GM19467 (cell line): Measurements from ENCODE around the gene GABRG3.

Experiments
- ATAC-seq: cut with Tn5 transposase; IDR thresholded peaks from one replicate; pipeline ENCODE4 v1.9.1; 2021; ENCODE audit warnings: mild to moderate bottlenecking, moderate library complexity; ENCODE audit not compliant: unreplicated experiment

Gene GABRG3

GRCh38 chr15:27456807-27457206 is 485.8 kb downstream of the GABRG3 start:
- ATAC-seq, result no peak

DNA sequence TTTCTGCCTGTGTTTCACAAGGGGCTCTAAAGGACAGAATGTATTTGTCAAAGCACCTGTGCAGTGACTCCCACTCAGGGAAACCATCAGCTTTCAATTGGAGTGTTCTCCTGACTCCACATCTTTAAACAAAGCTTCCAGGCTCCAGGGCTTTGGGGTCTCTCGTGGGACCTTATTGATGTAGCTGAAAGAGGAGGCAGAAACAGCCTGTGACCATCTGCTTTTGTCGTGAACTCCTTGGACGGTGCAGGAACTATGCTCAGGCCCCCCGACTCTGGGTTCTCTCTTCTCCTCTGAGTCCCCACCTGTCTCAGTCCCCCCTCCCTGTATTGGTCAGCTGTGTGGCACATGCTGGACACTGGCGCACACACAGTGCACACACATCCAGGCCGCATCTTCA is 486.8 kb downstream of the GABRG3 start:
- no peak for ATAC-seq

GRCh38 chr15:27458345-27459084 is 487.5 kb downstream of the GABRG3 start:
- ATAC-seq, result no peak

GRCh38 chr15:27459836-27460235 is 488.9 kb downstream of the GABRG3 start:
- ATAC-seq, result no peak

DNA sequence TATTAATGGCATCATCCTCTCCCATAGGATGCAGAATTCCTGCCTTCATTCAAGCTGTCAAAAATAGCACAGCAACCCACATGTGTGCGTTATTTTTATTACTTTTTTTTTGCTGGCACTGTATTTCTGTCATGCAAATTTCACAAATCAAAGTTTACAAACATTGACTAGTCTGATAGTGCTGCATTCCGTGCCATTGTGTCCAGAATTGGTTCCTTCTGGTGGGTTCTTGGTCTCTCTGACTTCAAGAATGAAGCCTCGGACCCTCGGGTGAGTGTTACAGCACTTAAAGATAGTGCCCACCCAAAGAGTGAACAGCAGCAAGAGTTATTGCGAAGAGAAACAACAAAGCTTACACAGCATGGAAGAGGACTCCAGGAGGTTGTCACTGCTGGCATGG is 490.2 kb downstream of the GABRG3 start:
- ATAC-seq, result no peak

DNA sequence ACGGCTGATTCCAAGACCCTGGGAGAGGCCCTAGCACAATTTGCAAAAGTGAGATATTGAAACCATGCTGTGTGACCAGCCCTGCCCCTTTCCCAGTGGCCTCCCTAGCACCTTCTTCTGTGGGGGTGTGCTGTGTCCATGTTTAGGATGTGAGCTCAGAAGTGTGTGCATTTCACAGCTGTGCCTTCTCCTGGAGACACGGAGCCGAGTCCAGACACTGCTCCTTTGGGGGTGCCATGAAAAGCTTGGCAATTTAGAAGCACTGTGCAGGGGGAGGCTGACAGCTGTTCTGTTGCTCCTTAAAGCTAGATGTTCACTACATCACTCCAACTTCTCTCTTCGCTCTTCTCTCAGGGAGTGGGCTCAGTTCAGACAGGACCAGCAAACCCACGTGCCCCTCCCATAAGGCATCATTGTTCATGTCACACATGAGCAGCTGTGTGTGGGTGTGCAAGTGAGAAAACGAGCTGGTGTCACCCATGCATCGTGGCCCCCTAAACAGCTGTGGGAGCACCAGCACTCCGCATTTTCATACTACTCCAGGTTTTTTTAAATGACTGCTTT is 492.6 kb downstream of the GABRG3 start:
- no peak for ATAC-seq

- ATAC-seq, result no peak
Measured at GRCh38 chr15:27464941-27465612, 494.1 kb downstream of the GABRG3 start.

DNA sequence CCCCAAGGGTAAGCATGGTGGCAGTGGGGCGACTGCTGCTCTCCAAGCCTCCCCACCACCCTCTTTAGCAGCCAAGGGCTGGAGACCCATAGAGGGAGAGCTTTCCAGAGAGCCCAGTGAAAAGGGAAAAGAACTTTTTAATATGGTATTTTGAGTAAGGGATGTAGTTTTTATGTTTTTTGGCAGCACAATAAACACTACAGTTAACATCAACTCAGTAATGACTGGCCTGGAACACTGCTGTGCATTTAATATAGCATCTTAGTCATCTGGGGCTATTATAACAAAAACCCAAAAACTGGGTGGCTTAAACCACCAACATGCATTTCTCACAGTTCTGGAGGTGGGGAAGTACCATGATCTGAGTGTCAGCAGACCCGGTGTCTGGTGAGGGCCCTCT is 495.8 kb downstream of the GABRG3 start:
- ATAC-seq, result no peak

- no peak for ATAC-seq
Measured at GRCh38 chr15:27468151-27468591, 497.2 kb downstream of the GABRG3 start.

DNA sequence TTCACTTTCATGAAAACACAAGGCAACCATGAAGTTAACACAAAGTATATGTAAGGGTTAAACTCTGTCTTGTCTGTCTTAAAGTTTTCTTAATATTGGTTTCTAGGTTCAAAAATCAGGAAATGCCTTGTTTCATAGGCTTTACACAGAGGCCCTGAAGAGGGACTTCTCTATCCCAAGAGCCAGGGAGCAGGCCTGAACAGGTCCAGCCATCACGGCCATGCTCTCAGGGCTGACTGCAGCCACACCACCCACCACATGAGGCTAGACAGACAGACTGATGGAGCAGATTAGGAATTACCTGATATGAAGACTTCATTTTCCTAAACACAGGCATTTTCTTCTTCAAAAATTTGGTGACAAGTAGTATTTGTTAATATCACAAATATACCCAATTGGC is 502.9 kb downstream of the GABRG3 start:
- ATAC-seq, result no peak

DNA sequence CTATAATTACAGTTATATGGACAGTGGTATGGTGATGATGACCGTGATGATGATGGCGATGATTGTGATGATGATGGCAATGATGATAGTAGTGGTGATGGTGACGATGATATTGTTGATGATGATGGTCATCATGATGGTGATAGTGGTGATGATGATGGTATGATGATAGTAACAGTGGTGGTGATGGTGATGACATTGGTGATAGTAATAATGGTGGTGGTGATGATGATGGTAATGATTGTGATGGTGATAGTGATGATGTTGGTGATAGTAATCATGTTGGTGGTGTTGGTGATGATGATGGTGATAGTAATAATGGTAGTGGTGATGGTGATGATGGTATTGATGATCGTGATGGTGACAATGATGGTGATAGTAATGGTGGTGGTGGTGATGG is 504.4 kb downstream of the GABRG3 start:
- ATAC-seq, result no peak

- no peak for ATAC-seq
Measured at GRCh38 chr15:27479296-27480140, 508.5 kb downstream of the GABRG3 start.

- no peak for ATAC-seq
Measured at GRCh38 chr15:27480141-27480530, 509.2 kb downstream of the GABRG3 start.

GRCh38 chr15:27480642-27481041 is 509.7 kb downstream of the GABRG3 start:
- no peak for ATAC-seq

DNA sequence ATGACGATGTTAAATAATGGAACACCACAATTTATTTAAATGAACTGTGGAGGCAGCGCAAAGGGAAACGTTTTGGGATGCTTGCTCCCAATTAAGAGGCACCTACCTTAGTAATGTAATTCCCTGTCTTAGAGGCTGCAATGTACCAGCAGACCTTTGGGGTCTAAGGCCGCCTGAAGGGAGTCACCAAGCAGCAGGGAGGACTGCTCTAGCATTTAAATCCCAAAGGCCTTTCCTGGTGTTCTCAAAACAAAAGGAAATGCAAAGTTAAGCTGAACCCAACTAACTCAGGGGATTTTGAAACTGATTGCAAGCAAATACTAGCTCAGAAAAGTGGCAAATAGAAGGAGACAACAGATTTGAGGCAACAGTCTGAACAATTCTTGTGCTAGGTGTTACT is 510.8 kb downstream of the GABRG3 start:
- no peak for ATAC-seq

- ATAC-seq, result no peak
Measured at GRCh38 chr15:27482287-27482686, 511.3 kb downstream of the GABRG3 start.

DNA sequence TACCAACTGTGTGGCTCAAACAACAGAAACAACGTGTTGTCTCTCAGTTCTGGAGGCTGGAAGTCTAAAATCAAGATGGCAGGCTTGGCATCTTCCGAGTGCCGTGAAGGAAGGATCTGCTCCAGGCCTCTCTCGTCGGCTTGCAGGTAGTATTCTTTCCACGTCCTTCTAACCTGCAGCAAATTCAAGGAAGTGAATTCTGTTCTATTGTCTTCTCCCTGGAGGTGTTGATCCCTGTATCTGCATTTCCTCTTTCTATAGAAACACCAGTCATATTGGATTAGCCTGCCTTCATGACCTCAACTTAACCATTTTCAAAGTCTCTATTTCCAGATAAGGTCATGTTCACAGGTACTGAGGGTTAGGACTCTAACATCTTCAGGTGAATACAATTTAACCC is 512.1 kb downstream of the GABRG3 start:
- ATAC-seq, result no peak

GRCh38 chr15:27485265-27485664 is 514.3 kb downstream of the GABRG3 start:
- no peak for ATAC-seq

- no peak for ATAC-seq
Measured at GRCh38 chr15:27486051-27486450, 515.1 kb downstream of the GABRG3 start.

DNA sequence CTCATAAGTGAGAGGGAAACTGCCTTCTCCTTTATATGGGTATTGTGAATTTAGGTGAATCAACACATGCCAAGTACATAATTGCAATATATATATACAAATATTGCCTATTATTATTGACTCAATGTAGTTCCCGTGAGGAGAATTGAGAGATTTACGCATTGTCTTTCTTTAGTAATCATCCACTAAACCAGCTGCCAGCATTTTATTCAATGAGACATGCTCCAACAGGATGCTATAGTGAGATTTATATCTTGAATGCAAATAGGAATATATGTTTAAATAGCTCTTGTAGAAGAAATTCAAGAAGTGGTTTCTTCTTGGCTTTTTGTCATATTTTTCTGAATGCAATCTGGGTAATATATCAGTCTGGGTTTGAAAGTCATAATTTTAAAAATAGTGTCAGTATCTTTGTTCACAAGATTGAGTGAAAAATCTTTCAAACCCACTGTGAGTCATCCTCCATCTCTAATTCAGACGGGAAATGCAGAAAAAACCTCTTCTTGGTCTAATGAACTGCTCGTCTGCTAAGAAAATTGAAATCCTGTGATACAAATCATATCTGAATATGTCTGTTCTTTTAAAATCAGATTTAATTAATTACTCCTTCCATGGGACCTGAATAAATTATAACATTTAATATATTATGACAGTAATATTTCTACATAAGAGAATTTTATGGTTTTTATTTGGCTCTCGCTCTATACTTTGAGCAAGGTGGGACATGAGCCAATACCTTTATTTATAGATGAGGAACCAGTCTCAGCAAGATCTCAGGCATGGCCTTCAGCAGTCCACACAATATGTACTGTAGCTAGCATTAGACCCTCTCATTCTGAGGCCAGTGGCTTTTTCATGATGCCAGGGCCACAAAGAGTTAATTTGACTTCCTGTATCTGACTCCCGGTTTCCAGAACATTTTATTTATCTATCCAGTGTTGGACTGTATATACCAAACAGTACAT is 516.0 kb downstream of the GABRG3 start:
- ATAC-seq, result no peak
